CD4-positive, alpha-beta T cell treated with Interleukin-17A for 4 hours (primary cell): ENCODE data around the gene KIF2C.
"Not testable (repeated sequence)": the region's sequence is repeated elsewhere in the genome, so short reads cannot be mapped to it uniquely, and the experiment has no call there.

Experiments
- DNase-seq: peaks from one replicate; pipeline ENCODE4 v3.0.0-alpha.2; 2020; ENCODE audit warnings: mixed read lengths

KIF2C gene

DNA sequence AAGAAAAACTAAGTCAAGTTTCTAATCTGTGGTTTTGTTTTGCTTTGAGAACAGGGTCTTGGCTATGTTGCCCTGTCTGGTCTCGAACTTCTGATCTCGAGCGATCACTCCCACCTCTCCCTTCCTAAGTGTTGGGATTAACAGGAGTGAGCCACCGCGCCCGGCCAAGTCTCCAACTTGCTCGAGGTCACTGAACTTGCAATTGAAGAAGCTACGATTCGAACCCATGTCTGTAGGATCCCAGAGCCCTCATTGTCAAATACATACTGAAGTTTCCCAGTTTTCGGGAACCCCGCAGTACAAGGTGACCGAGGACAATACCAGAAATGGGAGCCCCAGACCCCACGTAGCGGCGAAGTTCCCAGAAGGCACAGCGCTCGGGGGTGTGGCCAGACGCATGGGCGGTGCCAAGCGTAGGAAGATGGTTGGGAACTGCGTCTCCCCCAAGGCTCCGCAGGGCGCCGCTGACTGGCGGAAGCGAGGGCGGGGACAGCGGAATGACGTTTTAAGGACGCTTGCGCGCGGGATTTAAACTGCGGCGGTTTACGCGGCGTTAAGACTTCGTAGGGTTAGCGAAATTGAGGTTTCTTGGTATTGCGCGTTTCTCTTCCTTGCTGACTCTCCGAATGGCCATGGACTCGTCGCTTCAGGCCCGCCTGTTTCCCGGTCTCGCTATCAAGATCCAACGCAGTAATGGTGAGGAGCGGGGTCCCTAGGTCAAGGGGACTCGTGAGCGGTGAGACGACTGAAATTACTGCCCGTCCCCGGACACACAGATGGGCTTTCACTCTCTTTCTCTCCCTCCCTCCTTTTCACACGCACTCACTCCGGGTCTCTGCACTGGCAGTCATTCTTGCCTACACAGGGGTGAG lies at the start of gene KIF2C:
KIF2C (plus strand) TSS at position 531 of the 872 bp plus-strand sequence; CDS start at position 627, 96 bp downstream.
- peak; percentile 98 for DNase-seq

DNA sequence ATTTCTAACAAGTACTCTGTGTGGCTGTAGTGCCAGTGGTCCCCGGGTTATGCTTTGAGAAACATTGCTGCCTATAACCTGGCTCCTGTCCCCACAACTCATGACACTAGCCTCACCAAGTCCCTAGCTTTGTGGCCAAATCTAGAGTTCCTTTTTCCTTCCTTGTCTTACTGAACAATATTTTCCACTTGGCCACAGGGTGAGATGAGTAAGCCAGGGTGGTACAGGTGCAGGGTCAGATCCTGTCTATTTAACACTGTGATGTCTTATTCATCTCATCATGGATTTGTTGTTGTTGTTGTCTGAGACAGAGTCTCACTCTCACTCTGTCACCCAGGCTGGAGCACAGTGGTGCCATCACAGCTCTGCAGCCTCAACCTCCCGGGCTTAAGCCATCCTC lies 46.5 kb upstream of the KIF2C start:
- no peak for DNase-seq

DNA sequence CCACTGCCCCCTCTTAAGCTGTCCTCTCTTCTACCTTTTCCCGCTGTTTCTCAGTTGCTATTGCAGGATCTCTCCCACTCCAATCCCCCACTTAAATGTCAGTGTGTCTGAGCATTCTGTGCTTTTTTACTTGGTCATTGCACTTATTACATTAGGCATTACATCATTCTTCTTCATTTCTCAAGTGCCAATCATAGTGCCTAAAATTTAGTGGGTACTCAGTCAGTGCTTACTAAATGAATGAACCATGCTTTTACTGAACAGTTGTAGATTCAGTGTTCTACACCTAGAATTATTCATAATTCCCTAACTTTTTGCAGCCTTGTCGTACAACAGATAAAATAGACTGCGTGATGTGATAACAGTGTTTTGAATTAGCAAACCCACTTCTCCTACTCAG lies 45.7 kb upstream of the KIF2C start:
- DNase-seq: no peak

DNA sequence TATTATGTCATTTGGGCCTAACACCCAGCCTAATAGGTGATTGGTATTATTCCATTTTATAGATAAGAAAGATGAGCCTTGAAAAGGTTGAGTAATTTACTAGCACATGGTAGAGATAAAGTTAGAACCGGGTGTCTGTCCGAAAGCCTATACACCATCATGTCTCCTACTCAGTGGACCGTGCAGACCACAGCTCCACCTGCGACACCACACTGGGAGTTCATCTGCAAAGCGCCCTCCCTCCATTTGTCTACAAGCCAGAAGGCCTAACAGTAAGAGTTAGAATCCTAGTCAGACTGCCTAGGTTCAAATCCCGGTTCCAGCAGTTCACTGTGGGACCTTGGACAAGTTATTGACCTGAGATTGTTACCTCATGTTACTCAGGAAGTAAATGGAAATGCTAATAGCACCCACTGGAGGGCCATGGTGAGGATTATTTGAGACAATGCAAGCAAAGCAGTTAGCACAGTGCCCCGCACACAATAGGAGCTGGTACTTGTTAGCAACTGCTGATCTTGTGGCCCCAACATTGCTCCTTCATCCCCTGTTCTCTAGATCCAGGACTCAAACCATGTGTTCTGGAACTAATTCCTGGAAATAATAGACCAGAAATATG lies 44.7 kb upstream of the KIF2C start:
- no peak for DNase-seq

DNA sequence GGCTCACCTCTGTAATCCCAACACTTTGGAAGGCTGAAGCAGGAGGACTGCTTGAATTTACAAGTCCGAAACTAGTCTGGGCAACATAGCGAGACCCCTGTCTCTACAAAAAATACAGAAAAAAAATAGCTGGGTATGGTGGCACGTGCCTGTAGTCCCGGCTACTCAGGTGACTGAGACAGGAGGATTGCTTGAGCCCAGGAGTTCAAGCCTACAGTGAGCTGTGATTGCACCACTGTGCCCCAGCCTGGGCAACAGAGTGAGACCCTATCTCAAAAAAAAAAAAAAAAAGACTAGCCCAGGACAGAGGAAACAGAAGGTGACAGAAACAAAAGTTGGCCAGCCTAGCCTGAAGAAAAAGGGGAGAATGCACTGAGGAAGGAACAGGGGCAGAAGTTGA lies 44.0 kb upstream of the KIF2C start:
- no peak for DNase-seq

DNA sequence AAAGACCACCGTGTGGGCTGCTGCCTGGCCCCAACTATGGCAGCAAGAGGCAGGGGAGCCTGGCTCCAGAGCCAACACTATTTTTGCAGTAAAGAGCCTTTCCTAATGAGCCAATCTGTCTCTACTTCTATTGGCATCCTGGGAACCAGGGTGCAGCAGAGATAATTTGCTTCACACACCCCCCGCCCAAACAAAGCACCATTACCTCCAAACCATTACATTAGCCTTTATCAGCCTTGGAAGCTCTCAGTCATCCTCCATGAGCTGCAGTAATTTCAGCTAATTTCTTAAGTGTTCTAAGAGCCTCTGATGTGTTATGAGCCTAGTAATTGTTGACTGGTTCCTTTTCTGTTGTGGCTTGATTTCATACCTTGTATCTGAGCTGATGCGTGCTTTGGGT lies 43.5 kb upstream of the KIF2C start:
- DNase-seq: no peak

DNA sequence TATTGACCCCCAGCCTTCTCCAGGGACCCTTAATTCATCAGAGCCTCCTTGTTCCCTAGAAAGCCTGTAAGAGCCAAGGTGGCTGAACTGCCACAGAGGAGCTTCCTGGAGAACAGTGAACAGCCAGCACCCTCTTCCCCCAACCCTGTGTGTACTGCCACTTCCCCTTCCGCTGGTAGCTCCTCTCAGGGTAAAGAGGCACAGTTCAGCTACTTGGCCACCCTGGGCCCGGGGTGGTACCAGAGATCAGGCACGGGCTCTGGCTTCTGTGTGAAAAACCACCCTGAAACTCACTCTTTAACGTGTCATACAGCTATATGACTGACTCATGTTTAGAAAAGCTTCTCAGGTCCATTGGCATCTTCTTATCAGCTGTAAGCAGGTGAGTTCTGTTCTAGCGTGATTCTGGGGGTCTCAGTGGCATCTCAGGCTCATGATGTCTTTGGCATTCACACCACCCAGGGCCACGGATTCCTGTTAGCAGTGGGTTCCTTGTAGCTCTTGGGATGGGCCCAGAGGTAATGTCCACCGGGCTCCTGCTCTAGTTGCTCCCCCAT lies 42.8 kb upstream of the KIF2C start:
- peak; percentile 67 for DNase-seq

DNA sequence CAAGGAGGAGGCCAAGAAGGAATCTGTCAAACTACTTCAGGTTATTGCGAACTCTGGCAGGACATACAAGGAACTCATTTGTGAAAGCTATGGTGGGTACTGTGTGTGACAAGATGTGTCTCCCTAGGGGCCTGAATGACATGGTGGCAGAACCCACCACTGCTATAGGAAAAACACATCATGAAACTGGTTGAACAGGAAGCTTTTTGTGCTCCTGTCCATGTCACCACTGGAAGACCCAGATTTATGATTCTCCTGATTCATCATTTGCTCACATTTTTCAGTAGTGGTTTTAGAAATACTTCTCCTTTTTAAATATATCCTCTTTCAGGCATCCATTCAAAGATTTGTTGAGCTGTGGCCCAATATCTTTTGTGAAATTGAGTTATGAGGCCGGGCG lies 41.5 kb upstream of the KIF2C start:
- no peak for DNase-seq

DNA sequence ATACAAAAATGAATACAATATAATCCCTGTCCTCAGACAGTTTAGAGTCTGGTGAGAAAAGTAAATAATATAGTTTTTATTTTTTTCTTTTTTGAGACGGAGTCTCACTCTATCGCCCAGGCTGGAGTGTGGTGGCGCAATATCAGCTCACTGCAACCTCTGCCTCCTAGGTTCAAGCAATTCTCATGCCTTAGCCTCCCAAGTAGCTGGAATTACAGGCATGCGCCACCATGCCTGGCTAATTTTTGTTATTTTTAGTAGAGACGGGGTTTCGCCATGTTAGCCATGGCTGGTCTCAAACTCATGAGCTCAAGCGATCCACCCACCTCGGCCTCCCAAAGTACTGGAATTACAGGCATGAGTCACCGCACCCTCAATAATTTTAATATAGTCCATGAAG lies 40.3 kb upstream of the KIF2C start:
- DNase-seq: not testable (repeated sequence)

DNA sequence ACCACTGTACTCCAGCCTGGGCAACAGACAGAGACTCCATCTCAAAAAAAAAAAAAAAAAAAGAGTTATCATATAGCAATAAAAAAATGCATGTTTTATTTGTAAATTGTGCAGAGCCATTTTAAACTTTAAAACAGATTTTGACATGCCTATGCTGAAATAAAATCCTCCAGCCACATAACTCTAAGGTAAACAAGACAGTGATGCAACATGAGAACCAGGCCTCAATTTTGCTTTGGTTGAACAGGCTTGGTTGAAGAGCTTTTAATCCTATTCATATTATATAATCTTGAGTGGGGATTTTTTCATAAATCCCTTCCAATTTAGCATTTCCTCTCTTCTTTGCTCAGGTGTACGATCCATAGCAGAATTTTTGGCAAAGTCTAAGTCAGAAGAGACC lies 39.1 kb upstream of the KIF2C start:
- no peak for DNase-seq

DNA sequence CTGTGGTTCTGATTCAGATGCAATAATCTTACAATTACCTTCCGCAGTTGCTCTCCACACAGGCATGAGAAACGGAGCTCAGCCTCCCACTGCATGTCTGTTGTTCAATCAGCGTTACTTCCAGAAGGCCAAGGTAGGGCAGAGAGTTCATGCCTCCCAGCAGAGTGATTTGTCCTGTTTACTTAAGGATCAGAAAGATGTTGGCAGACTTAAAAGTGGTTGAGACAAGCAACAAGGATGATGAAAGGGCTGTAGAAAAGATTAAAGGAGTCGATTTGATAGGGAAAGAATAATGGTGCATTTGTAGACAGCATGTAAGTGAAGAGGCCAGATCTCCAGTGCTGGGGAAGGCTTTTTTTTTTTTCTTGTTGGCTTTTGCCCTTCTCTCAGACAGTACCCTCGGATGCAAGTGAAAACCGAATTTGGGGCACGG lies 38.5 kb upstream of the KIF2C start:
- no peak for DNase-seq

DNA sequence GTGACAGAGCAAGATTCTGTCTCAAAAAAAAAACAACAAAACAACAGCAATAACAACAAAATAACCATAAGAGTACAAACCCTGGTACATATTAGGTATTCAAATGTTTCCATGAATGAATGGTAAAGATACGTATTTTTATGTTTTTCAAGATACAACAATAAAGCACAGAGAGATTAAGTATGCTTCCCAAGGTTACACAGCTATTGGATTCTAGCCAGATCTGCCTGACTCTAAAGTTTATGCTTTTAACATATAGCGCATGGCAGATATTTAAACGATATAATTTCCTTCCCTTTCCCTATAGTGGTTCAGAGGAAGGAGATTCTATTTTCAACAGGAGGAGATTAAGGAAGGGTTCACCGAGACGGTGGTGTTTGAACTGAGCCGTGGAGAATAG lies 34.2 kb upstream of the KIF2C start:
- no peak for DNase-seq

DNA sequence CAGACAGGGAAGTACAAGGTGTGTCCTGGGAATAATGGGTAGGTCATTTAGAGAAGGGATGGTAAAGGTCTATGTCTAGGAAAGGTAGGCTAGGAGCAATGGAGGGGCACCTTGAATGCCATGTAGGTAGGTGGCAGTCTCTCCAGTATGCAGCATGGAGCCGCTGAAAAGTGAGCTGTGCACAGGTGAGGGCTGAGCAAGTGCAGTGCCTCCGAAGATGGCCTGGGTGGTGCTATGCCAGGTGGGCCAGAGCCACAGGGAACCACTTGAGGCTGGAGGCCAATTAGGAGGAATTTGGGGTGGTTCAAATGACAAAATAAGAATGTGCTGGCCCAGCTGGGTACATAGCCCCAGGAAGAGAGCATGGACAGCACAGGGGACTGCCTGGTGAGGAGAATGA lies 33.7 kb upstream of the KIF2C start:
- no peak for DNase-seq

DNA sequence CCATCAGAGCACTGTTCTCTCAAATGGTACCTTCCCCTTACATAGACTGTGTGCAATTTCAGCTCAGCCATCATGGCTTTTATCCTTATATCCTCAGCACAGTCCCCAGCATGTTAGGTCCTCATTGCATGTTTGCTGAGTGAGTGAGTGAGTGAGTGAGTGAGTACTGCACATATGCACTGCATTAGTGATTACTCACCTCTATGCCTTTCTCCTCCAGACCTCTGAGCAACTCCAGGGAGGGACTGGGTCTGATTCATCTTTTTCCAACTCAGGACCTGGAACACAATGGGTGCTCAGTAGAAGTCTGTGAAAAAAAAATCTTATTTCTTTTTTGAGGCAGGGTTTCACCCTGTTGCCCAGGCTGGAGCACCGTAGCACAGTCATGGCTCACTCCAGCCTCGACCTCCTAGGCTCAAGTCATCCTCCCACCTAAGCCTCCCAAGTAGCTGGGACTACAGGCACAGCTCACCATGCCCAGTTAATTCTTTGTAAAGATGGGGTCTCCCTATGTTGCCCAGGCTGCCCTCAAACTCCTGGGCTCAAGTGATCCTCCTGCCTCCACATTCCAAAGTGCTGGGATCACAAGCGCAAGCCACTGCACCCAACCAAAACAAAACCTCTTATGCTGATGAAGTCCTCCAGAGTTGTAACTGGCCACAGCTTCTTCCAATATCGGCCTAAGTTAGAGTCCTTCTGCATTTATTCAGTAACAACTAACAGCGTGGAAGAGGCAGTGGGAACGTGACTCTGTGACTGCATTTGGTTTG lies 32.3 kb upstream of the KIF2C start:
- no peak for DNase-seq

DNA sequence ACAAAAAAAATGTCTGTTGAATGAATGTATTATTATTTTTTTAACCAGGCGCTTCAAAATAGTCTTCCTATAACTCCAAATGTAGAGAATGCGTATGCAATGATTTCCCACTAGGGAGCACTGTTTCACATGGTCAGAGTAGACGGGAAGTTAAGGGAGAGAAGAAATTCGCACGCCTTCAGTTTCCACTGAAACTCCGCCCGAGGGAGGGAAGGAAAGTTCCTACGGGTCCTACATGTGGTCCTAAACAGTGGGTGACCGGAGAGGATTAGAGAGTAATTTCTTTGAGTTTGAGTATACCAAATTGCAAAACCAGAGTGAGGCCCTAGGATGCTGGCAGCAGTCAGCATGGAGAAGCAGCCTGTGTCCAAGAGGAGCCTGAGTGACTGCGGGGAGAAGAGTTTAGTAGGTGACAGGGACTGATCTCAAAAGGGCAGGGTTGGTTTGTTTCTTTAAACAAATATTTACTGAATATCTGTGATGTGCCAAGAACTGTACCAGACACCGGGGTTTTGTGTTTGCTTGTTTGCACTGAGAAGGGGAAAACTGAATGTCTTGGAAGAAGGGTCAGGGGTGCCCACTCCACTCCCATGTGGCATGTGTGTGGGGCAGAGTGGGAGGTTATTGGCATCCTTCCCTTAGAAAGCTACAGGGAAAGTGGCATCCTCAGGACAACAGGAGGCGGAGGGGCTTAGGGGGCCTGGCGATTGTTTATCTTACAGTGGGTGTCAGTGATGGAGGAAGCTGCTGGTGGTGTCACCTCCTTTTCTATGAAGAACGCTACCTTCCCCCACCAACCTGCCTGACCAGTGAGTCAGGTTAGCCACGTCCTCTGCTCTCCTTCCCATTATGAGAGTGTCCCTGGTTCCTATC lies 31.4 kb upstream of the KIF2C start:
- peak; percentile 45 for DNase-seq

DNA sequence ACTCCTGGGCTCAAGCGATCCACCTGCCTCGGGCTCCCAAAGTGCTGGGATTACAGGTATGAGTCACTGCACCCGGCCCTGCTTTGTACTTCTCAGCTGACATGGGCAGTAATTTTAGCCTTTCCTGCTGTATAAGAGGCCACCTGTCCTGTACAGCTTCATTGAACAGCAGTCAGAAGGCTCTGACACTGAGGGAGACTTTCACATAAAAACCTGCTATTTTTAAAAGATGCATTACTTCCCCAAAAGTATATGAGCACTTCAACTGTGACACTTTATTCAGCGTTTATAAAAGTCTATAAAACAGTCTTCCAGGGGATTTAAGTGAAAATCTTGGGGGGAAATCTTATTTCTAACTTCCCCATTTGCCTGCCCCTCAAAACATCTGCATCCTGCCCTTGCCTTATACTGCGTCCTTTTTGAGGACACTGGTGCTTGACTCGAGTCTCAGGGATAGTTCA lies 26.3 kb upstream of the KIF2C start:
- DNase-seq: no peak

DNA sequence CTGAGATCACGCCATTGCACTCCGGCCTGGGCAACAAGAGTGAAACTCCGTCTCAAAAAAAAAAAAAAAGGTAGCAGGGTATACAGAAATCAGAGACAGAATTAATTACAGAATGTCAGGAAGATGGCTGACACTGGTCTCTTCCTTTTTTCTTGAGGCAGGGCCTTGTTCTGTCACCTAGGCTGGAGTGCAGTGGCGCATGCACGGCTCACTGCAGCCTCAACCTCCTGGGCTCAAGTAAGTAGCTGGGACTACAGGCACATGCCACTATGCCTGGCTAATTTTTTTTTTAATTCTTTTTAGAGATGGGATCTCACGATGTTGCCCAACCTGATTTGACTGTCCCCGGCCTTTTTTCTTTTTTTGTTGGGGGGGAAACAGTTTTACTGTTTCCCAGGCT lies 25.1 kb upstream of the KIF2C start:
- DNase-seq: no peak

DNA sequence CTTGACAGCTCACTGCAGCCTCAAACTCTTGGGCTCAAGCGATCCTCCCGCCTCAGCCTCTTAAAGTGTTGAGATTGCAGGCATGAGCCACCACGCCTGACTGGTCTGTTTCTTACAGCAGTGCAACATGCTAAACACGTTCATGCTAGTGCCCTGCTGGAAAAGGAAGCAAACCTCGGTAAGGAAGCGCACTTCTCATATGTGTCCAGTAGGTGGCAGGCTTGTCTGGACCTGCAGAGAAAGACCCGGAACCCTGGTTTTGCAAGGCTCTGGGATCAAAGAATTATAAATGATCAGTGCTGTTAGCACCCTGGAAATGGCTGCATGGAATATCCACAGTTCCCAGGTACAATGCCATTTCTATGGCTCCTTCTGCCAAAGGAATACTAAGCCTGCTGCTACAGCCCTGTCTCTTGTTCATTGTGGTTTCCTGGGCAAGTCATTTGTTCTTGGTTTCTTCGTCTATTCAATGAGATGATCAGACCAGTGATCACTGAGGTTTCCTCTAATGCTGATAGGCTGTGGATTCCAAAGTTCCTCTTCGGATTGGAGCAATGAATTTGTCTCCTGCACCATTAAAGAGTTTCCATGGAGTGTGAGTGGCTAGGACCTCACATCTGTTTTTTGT lies 24.6 kb upstream of the KIF2C start:
- peak; percentile 75 for DNase-seq

DNA sequence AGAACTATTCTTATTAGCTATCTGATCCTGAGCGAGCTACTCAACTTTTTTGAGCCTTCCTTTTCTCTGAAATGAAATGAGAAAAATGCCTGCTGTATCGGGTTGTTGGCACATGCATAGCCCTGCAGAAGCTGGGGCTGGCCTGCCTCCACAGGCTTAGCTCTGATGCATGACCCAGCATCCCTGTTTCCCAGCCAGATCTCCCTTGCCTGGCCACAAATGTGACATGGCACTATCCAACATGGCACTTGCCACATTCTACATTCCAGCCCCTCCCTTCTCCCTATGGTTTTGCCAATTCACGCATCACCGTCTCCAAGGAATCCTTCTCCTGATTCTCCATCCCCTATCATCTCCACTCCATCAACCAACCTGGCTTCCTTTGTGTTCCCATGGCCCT lies 22.5 kb upstream of the KIF2C start:
- DNase-seq: no peak

DNA sequence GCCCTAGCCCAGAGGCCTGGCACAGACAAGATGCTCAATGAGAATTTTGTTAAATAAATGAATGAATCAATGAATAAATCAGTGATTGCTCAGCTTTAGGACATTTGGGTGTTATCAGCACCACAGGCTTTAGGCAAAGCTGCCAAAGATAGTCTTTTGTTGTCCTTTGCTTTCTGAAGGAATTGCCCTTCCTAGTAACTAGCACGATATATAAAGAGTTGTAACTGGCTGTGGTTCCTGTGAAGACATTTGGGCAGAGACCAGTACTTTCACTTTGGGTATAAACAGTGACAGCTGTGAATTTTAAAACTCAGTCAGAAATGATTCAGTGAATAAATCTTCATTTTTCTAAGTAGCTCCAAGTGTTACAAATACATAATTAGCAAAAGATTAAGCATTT lies 22.0 kb upstream of the KIF2C start:
- no peak for DNase-seq

DNA sequence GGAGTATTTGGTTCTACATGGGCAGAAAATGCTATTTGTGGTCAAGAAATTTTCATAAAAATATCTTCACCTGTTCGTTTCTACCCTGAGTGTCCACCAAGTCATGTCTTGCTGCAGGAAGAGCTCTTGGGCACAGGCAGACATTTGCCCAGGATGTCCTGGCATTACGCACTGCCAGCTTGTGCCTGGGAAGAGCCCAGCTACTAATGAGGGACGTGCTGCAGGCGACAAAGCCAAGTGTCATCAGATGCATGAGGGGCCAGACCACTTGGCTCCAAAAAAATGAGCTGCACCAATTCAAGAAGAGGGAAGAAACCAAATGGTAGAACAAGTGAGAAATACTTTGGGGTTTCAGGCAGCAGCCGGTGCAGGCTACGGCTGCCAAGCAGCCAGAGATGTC lies 21.5 kb upstream of the KIF2C start:
- no peak for DNase-seq

DNA sequence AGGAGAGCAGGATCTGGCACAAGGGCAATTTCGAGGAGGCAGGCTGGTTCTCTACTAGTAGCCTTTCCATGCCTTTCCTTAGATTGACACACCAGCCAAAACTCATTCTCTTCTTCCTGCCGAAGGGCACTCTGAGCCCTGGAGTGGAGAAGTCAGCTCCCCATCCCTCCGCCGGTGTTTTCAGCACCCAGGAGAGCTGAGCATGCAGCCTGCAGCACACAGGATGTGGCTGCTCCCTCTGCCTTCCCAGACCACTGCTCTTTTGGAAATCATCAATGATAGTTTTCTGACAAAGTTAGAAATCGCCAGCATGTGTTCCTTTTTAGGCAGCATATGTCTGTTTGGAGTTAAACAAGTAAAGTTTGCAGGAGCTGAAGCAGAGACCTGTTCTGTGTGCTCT lies 20.3 kb upstream of the KIF2C start:
- peak; percentile 48 for DNase-seq
